HG03060 (cell line): ENCODE measurements around the gene GSTA4.
A peak's percentile ranks its signal among the peaks of the same experiment; 100 is the strongest.
"Not testable (repeated sequence)": the region's sequence is repeated elsewhere in the genome, so short reads cannot be mapped to it uniquely, and the experiment has no call there.

Source experiments
- ATAC-seq: cut with Tn5 transposase; IDR thresholded peaks from one replicate; pipeline ENCODE4 v1.9.1; 2021; ENCODE audit warnings: low read depth, moderate number of reproducible peaks; ENCODE audit not compliant: unreplicated experiment

The GSTA4 gene

GRCh38 chr6:53014744-53015143 is 19.7 kb upstream of the GSTA4 start:
- no peak for ATAC-seq

- ATAC-seq, result no peak
These were observed 19.0 kb upstream of the GSTA4 start for GRCh38 chr6:53014063-53014462.

GRCh38 chr6:53011979-53012378 is 16.9 kb upstream of the GSTA4 start:
- ATAC-seq, result no peak

GRCh38 chr6:53010504-53010903 is 15.4 kb upstream of the GSTA4 start:
- ATAC-seq, result no peak

GRCh38 chr6:53009511-53009910 is 14.4 kb upstream of the GSTA4 start:
- ATAC-seq, result no peak

- no peak for ATAC-seq
These were observed 14.0 kb upstream of the GSTA4 start for GRCh38 chr6:53009056-53009455.

- not testable (repeated sequence) for ATAC-seq
These were observed 13.2 kb upstream of the GSTA4 start for GRCh38 chr6:53008192-53008687.

- ATAC-seq, result no peak
These were observed 10.7 kb upstream of the GSTA4 start for GRCh38 chr6:53005663-53006250.

GRCh38 chr6:52999456-52999855 is 4.4 kb upstream of the GSTA4 start:
- no peak for ATAC-seq

- no peak for ATAC-seq
These were observed 3.5 kb upstream of the GSTA4 start for GRCh38 chr6:52998603-52999002.

- no peak for ATAC-seq
These were observed 995 bp upstream of the GSTA4 start for GRCh38 chr6:52995913-52996645.

GRCh38 chr6:52994839-52995088 is 320 bp downstream of the GSTA4 start:
- peak; percentile 1 for ATAC-seq

GRCh38 chr6:52994031-52994838 is 849 bp downstream of the GSTA4 start:
- no peak for ATAC-seq

- ATAC-seq, result no peak
These were observed 1.8 kb downstream of the GSTA4 start for GRCh38 chr6:52992980-52993920.

GRCh38 chr6:52990342-52990741 is 4.7 kb downstream of the GSTA4 start:
- ATAC-seq, result no peak

GRCh38 chr6:52985228-52985627 is 9.9 kb downstream of the GSTA4 start:
- ATAC-seq, result no peak

GRCh38 chr6:52984247-52984646 is 10.8 kb downstream of the GSTA4 start:
- peak; percentile 77 for ATAC-seq

GRCh38 chr6:52983159-52983848 is 11.8 kb downstream of the GSTA4 start:
- ATAC-seq, result no peak

- no peak for ATAC-seq
These were observed 12.4 kb downstream of the GSTA4 start for GRCh38 chr6:52982680-52983079.
